WI38 (cell line): ENCODE measurements around the gene ARMC2.
"Not testable (repeated sequence)": the region's sequence is repeated elsewhere in the genome, so short reads cannot be mapped to it uniquely, and the experiment has no call there.

Source experiments
- H3K4me3 ChIP-seq: 2 replicates; pipeline ENCODE4 v1.5.1; 2011; ENCODE audit warnings: low read depth, mild to moderate bottlenecking, control low read depth, low read length
- CTCF ChIP-seq: IDR thresholded peaks from 2 replicates; pipeline ENCODE4 v1.5.1; 2012; ENCODE audit warnings: low read depth, mild to moderate bottlenecking, control low read depth, low read length

Gene ARMC2

GRCh38 chr6:108811490-108811889 is 36.7 kb upstream of the ARMC2 start:
- no peak for TF ChIP-seq CTCF
- H3K4me3 ChIP-seq = no peak overlapping the region

DNA sequence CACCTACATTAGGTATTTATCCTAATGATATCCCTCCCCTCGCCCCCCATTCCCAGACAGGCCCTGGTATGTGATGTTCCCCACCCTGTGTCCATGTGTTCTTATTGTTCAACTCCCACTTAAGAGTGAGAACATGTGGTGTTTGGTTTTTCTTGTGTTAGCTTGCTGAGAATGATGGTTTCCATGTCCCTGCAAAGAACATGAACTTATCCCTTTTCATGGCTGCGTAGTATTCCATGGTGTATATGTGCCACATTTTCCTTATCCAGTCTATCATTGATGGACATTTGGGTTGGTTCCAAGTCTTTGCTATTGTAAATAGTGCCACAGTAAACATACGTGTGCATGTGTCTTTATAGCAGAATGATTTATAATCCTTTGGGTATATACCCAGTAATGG is 35.0 kb upstream of the ARMC2 start:
- not testable (repeated sequence) for H3K4me3 ChIP-seq

DNA sequence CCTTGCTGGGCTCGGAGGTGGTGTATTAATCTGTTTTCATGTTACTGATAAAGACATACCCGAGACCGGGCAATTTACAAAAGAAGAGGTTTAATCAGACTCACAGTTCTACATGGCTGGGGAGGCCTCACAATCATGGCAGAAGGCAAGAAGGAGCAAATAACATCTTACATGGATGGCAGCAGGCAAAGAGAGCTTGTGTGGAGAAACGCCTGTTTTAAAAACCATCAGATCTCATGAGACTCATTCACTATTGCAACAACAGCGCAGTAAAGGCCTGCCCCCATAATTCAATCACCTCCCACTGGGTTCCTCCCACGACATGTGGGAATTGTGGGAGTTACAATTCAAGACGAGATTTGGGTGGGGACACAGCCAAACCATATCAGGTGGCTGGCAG is 30.9 kb upstream of the ARMC2 start:
- not testable (repeated sequence) for H3K4me3 ChIP-seq

- H3K4me3 ChIP-seq = no peak overlapping the region
- TF ChIP-seq CTCF = no peak
Measured at GRCh38 chr6:108820006-108820405, 28.2 kb upstream of the ARMC2 start.

GRCh38 chr6:108822401-108822800 is 25.8 kb upstream of the ARMC2 start:
- no peak for TF ChIP-seq CTCF
- no peak overlapping the region for H3K4me3 ChIP-seq

GRCh38 chr6:108825326-108825725 is 22.9 kb upstream of the ARMC2 start:
- no peak for TF ChIP-seq CTCF

DNA sequence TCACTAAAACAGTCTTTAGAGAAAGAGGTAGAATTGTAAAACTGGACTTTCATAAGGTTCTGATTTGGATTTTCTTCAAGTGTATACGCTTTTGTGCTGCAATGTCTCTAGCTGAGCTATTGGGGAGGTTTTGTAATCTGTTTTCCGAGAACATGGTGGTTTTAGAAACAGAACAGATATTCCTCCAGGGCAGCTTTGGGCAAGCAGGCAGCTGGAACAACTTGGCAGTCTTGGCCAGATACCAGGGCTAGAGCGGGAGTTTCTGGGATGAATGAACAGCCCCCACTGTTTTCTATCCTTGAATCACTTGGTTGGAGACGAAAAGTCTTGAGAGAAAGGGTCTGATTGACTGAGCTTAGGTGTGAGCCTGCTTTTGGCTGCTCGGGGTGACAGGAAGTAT is 17.1 kb upstream of the ARMC2 start:
- TF ChIP-seq CTCF = no peak
- H3K4me3 ChIP-seq = no peak overlapping the region

More at GRCh38 chr6:108825326-108825725, 22.9 kb upstream of the ARMC2 start:
- no peak overlapping the region for H3K4me3 ChIP-seq

DNA sequence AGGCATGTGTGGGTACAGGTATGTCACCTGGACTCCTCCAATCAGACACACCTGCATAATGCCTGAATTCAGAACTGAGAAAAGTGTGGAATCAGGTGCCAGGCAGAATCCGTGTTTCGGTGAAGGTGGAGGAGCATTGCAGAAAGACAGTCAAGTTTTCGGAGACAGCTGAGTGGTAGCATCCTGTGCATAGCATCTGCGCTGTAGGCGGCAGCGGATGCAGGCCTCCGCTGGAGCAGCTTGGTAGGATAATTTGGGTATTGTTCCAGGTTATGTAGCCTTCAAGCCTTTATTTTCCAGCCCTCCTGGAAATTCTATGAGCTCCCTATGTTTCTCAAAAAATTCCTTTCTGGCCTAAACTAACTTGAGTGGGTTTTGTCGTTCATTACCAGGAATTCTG is 15.5 kb upstream of the ARMC2 start:
- H3K4me3 ChIP-seq = no peak overlapping the region
- TF ChIP-seq CTCF = no peak
